NCI-H187 treated with DMSO at 0.1 percent for 48 hours (cell line): ENCODE results near the gene PRR19.
"Not testable (repeated sequence)": the region's sequence is repeated elsewhere in the genome, so short reads cannot be mapped to it uniquely, and the experiment has no call there.

ENCODE experiments used
- DNase-seq: peaks from one replicate; lab custom pipeline; 2025; lab: John Stamatoyannopoulos, UW

The PRR19 gene

GRCh38 chr19:42325896-42326771, 24.2 kb downstream of the PRR19 start:
- no peak for DNase-seq

- no peak for DNase-seq
Observed at GRCh38 chr19:42326969-42327368, 25.0 kb downstream of the PRR19 start.

- DNase-seq = no peak
Observed at GRCh38 chr19:42327381-42327780, 25.4 kb downstream of the PRR19 start.

- DNase-seq = no peak
Observed at GRCh38 chr19:42328106-42328505, 26.2 kb downstream of the PRR19 start.

GRCh38 chr19:42328854-42329253, 26.9 kb downstream of the PRR19 start:
- no peak for DNase-seq

- DNase-seq = peak; percentile 74
Observed at GRCh38 chr19:42330241-42330711, 28.3 kb downstream of the PRR19 start.

GRCh38 chr19:42331333-42331732, 29.4 kb downstream of the PRR19 start:
- not testable (repeated sequence) for DNase-seq

GRCh38 chr19:42332059-42332458, 30.1 kb downstream of the PRR19 start:
- no peak for DNase-seq

GRCh38 chr19:42333018-42333417, 31.1 kb downstream of the PRR19 start:
- no peak for DNase-seq

GRCh38 chr19:42333975-42334696, 32.2 kb downstream of the PRR19 start:
- no peak for DNase-seq

GRCh38 chr19:42334697-42335373, 32.9 kb downstream of the PRR19 start:
- DNase-seq = no peak

GRCh38 chr19:42335374-42335936, 33.5 kb downstream of the PRR19 start:
- DNase-seq = no peak

- DNase-seq = no peak
Observed at GRCh38 chr19:42335971-42336370, 34.0 kb downstream of the PRR19 start.

GRCh38 chr19:42339126-42339860, 37.4 kb downstream of the PRR19 start:
- not testable (repeated sequence) for DNase-seq

- DNase-seq = not testable (repeated sequence)
Observed at GRCh38 chr19:42339922-42340321, 38.0 kb downstream of the PRR19 start.

GRCh38 chr19:42343344-42344110, 41.6 kb downstream of the PRR19 start:
- DNase-seq = no peak

GRCh38 chr19:42344336-42344893, 42.5 kb downstream of the PRR19 start:
- DNase-seq = no peak

GRCh38 chr19:42345191-42345812, 43.4 kb downstream of the PRR19 start:
- DNase-seq = no peak

GRCh38 chr19:42348211-42348610, 46.3 kb downstream of the PRR19 start:
- no peak for DNase-seq
